Neural progenitor cell (in vitro differentiated cells): Measurements from ENCODE around the gene ZDHHC19.

Experiments used
- EZH2 ChIP-seq: fragments of 200-600 bp; sonication (generic); IDR thresholded peaks from 2 replicates; pipeline ENCODE4 v1.6.1; 2017; ENCODE audit warnings: antibody characterized with exemption, mild to moderate bottlenecking, moderate library complexity
- TF ChIP-seq, protein P1 (sequence below): fragments of 200-600 bp; sonication (generic); IDR thresholded peaks from 2 replicates; pipeline ENCODE4 v1.5.1; 2017; ENCODE audit warnings: antibody characterized with exemption, mild to moderate bottlenecking

GRCh38 chr3:196159952-196160804 is 51.0 kb downstream of the ZDHHC19 start:
- TF ChIP-seq EZH2 = no peak
- TF ChIP-seq, protein P1, sequence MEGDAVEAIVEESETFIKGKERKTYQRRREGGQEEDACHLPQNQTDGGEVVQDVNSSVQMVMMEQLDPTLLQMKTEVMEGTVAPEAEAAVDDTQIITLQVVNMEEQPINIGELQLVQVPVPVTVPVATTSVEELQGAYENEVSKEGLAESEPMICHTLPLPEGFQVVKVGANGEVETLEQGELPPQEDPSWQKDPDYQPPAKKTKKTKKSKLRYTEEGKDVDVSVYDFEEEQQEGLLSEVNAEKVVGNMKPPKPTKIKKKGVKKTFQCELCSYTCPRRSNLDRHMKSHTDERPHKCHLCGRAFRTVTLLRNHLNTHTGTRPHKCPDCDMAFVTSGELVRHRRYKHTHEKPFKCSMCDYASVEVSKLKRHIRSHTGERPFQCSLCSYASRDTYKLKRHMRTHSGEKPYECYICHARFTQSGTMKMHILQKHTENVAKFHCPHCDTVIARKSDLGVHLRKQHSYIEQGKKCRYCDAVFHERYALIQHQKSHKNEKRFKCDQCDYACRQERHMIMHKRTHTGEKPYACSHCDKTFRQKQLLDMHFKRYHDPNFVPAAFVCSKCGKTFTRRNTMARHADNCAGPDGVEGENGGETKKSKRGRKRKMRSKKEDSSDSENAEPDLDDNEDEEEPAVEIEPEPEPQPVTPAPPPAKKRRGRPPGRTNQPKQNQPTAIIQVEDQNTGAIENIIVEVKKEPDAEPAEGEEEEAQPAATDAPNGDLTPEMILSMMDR = no peak
